Karpas-422 (cell line): ENCODE results near the gene URM1. TPM values are rescaled to one million over a fixed set of nuclear protein-coding genes. Genes with fewer than 3 reads are reported as not detected.

Experiments
- DNase-seq: peaks from one replicate; pipeline ENCODE4 v3.0.0-alpha.2; 2015
- H2AFZ ChIP-seq: fragments of 200-600 bp; sonication (generic); 2 replicates; pipeline ENCODE4 v1.6.1; 2014; ENCODE audit warnings: antibody characterized with exemption, low read length, mixed read lengths
- H3K27ac ChIP-seq: fragments of 200-600 bp; sonication (generic); 2 replicates; pipeline ENCODE4 v1.5.1; 2014; ENCODE audit warnings: mild to moderate bottlenecking, low read length, moderate library complexity
- H3K27me3 ChIP-seq: fragments of 200-600 bp; sonication (generic); 2 replicates; pipeline ENCODE4 v1.6.1; 2014; ENCODE audit warnings: low read length, mixed read lengths
- H3K36me3 ChIP-seq: fragments of 200-600 bp; sonication (generic); 2 replicates; pipeline ENCODE4 v1.6.1; 2014; ENCODE audit warnings: low read length, mixed read lengths; ENCODE audit not compliant: insufficient read depth
- H3K4me1 ChIP-seq: fragments of 200-600 bp; sonication (generic); 2 replicates; pipeline ENCODE4 v1.6.1; 2014; ENCODE audit warnings: mild to moderate bottlenecking, low read length, mixed read lengths
- H3K4me2 ChIP-seq: fragments of 200-600 bp; sonication (generic); 2 replicates; pipeline ENCODE4 v1.6.1; 2014; ENCODE audit warnings: low read length, low read depth, mild to moderate bottlenecking; ENCODE audit not compliant: poor library complexity, severe bottlenecking
- H3K4me3 ChIP-seq: fragments of 200-600 bp; sonication (generic); 2 replicates; pipeline ENCODE4 v1.5.1; 2014; ENCODE audit warnings: mild to moderate bottlenecking, antibody characterized with exemption, low read length, mixed read lengths
- H3K79me2 ChIP-seq: fragments of 200-600 bp; sonication (generic); 2 replicates; pipeline ENCODE4 v1.6.1; 2014; ENCODE audit warnings: mild to moderate bottlenecking, low read length, mixed read lengths
- H3K9ac ChIP-seq: fragments of 200-600 bp; sonication (generic); 2 replicates; pipeline ENCODE4 v1.6.0; 2014; ENCODE audit warnings: low read length
- H3K9me2 ChIP-seq: fragments of 200-600 bp; sonication (generic), shearing (Covaris generic); replicated peaks from 2 replicates; pipeline ENCODE4 v1.6.0; 2014; ENCODE audit warnings: mild to moderate bottlenecking, low read length, moderate library complexity; ENCODE audit not compliant: insufficient read depth
- H3K9me3 ChIP-seq: fragments of 300-700, 200-600 bp; sonication (generic); 2 replicates; pipeline ENCODE4 v1.6.1; 2014; ENCODE audit warnings: low read length, mixed read lengths
- H4K20me1 ChIP-seq: fragments of 200-600 bp; sonication (generic); 2 replicates; pipeline ENCODE4 v1.6.1; 2014; ENCODE audit warnings: mild to moderate bottlenecking, antibody characterized with exemption, low read length, low read depth; ENCODE audit not compliant: insufficient read depth
- total RNA-seq: library from RNA; depleted of rRNA; stranded (reverse); fragments of >200 nt; shearing (Covaris generic); gene quantifications from 2 replicates; pipeline ENCODE4 v1.2.3, GENCODE V29; 2014; ENCODE audit warnings: low replicate concordance

URM1 gene
- total RNA-seq, 1 experiment from 2014 or later, result 22.7 TPM

DNA sequence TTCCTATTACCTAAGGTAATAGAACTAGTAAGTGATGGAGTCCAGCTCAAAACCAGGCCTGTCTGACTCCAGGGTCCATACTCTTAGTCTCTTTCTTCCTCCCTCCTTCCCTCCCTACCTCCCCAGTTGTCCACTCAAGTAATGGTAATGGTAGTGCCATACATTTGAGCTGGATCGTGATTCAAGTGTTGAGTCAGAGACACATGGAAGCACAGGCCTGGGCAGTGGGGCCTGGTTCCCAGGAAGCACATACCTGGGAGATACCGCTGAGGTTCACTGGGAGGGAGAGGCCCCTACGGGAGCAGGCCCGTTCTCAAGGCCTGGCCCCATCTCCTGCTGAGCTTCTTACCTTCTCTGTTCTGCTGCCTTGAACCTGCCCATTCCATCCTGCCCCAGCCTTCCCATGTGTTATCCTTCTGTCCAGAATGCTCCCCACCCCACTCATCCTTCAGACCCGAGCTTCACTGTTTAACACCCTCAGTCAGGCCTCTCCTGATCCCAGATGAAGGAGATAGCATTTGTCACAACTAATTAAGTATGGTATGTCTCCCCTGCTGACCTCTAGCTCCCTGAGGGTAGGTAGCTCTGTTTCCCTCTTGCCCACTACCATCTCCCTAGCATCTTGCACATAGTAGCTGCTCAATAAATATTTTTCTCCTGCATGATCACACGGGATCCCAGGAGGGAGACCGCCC is 13.8 kb downstream of the URM1 start:
- Histone ChIP-seq H3K4me3 (no peak overlapping the region), H3K27me3 (no peaks in the 10 kb centered on the region), H3K4me2 (no peak overlapping the region), H3K4me1 (peaks cover 5% of the 10 kb centered on the region), H3K36me3 (no peaks in the 10 kb centered on the region; the same call in 1 of the 2 replicates), H2AFZ (no peak overlapping the region), H4K20me1 (peaks cover 8% of the 10 kb centered on the region; the same call in 1 of the 2 replicates), H3K79me2 (0 out of 2 replicates have a peak, but pooled peaks cover 3% of the 10 kb centered on the region), H3K27ac (no peak overlapping the region), H3K9me3 (no peaks in the 10 kb centered on the region), H3K9me2 (no peaks in the 10 kb centered on the region), H3K9ac (no peak overlapping the region)
- no peak for DNase-seq

- Histone ChIP-seq H3K4me2 (no peak overlapping the region), H4K20me1 (peaks cover 8% of the 10 kb centered on the region; the same call in 1 of the 2 replicates)
- no peak for DNase-seq
Observed at GRCh38 chr9:128385496-128386460, 14.6 kb downstream of the URM1 start.

DNA sequence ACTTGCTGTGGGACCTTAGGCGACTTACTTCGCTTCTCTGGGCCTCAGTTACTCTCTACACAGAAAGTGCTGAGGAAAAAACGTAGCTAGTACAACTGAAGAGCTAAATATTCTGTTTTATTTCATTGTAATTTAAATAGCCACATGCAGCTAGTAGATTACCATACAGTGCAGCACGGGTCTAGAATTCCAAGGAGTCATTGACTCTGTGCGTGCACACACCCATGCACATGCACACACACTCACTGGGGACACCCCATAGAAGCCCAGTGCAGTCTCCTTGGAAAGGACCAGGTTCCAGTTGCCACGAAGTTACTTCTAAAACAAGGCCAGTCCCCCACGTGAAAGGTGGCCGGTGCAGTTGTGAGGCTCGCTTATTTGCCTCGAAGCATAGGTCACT is 17.0 kb downstream of the URM1 start:
- Histone ChIP-seq H3K4me3 (no peak overlapping the region), H3K4me1 (peaks cover 5% of the 10 kb centered on the region), H2AFZ (no peak overlapping the region), H3K4me2 (no peak overlapping the region), H3K9me2 (no peaks in the 10 kb centered on the region), H4K20me1 (peaks cover 8% of the 10 kb centered on the region; the same call in 1 of the 2 replicates), H3K27me3 (no peaks in the 10 kb centered on the region), H3K36me3 (no peaks in the 10 kb centered on the region), H3K79me2 (0 out of 2 replicates have a peak, but pooled peaks cover 3% of the 10 kb centered on the region), H3K9ac (no peak overlapping the region), H3K27ac (no peak overlapping the region), H3K9me3 (no peaks in the 10 kb centered on the region)
- DNase-seq, result no peak

More at GRCh38 chr9:128385496-128386460, 14.6 kb downstream of the URM1 start:
- Histone ChIP-seq H3K36me3 (no peaks in the 10 kb centered on the region; the same call in 1 of the 2 replicates), H3K9me3 (no peaks in the 10 kb centered on the region), H3K4me3 (no peak overlapping the region), H3K79me2 (0 out of 2 replicates have a peak, but pooled peaks cover 3% of the 10 kb centered on the region), H3K27ac (no peak overlapping the region), H3K9ac (no peak overlapping the region), H2AFZ (no peak overlapping the region), H3K9me2 (no peaks in the 10 kb centered on the region), H3K27me3 (no peaks in the 10 kb centered on the region), H3K4me1 (peaks cover 5% of the 10 kb centered on the region)

DNA sequence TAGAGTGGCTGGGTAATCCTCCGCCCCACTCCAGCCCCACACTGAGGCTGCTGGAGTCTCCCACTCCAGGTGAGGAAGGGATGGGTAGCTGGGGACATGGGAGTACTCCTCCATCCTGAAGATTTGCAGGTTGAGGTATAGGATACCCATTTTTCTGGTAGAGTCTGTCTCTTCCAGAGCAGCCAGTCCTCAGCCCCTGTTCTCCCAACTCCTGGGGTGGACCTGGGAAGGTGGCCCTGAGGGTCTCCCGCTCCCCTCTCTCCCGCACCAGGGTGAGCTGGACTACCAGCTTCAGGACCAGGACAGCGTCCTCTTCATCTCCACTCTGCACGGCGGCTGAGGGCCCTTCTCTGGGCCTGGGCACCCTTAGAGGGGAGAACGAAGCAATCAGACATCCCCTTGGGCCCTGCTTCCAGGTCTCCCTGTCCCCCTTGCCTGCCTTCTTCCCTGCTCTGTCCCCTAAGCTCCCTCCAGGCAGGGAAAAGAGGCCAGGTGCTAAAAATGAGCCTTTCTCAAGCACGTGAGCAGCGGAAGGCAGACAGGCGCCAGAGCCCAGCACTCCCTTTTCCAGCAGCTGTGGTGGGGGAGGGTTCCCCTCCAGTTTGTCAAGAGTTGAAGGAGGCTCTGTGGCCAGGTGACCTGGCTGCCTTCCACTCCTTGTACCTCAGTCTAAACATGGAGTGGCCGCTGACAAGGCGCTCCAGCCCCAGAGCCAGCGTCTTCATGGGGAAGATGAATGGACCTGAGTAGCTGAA is 18.4 kb downstream of the URM1 start:
- Histone ChIP-seq H3K36me3 (no peaks in the 10 kb centered on the region), H4K20me1 (no peaks in the 10 kb centered on the region), H3K79me2 (no peaks in the 10 kb centered on the region), H3K4me3 (no peak overlapping the region), H2AFZ (no peak overlapping the region), H3K4me1 (peaks cover 5% of the 10 kb centered on the region), H3K9me2 (no peaks in the 10 kb centered on the region), H3K9me3 (no peaks in the 10 kb centered on the region), H3K9ac (no peak overlapping the region), H3K27ac (no peak overlapping the region), H3K27me3 (no peaks in the 10 kb centered on the region), H3K4me2 (no peak overlapping the region)
- DNase-seq, result no peak

DNA sequence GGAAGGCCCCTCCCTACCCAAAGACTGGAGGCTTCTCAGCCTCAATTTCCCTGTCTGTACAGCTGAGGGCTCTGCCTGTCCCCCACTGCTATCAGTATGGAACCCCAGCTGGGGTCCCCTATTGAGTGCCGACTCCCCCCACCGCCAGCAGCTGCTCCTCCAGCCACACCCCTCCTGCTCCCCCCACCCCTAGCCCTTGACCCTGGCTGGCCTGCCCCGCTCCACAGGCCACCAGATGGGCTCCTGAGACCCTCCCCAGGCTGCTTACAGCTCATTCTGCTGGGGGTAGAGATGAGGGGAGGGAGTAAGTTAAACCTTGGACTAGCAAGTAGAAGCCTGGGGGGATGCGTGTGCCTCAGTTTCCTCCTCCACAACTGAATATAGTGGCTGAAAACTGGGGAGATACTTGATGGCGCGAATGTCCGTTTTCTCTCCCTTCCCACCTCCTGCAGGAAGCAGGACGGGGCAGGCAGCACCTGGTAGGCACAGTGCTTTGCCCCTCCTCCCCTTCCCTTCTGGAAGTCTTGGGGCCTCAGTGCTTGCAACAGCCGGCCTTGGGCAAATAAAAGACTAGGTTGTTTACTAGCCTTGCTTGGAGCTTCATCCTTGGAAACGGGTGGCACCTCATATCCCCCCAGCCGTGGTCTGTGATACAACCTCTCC is 19.1 kb downstream of the URM1 start:
- Histone ChIP-seq H3K9ac (no peak overlapping the region), H3K79me2 (no peaks in the 10 kb centered on the region), H3K27me3 (no peaks in the 10 kb centered on the region), H3K4me1 (peaks cover 2% of the 10 kb centered on the region), H3K4me2 (no peak overlapping the region), H3K9me3 (no peaks in the 10 kb centered on the region), H4K20me1 (no peaks in the 10 kb centered on the region), H3K9me2 (no peaks in the 10 kb centered on the region), H3K27ac (no peak overlapping the region), H3K4me3 (no peak overlapping the region), H3K36me3 (no peaks in the 10 kb centered on the region), H2AFZ (no peak overlapping the region)
- DNase-seq, result no peak

- H3K36me3 ChIP-seq, result no peaks in the 10 kb centered on the region
- H3K4me1 ChIP-seq, result no peaks in the 10 kb centered on the region
- no peak overlapping the region for H3K9ac ChIP-seq
Observed at GRCh38 chr9:128390813-128391711, 19.9 kb downstream of the URM1 start.

GRCh38 chr9:128391956-128392301 is 20.8 kb downstream of the URM1 start:
- Histone ChIP-seq H3K27me3 (no peaks in the 10 kb centered on the region), H3K9me3 (no peaks in the 10 kb centered on the region), H3K36me3 (no peaks in the 10 kb centered on the region), H3K9me2 (no peaks in the 10 kb centered on the region), H3K9ac (no peak overlapping the region), H4K20me1 (no peaks in the 10 kb centered on the region), H3K27ac (no peak overlapping the region), H2AFZ (no peak overlapping the region), H3K79me2 (no peaks in the 10 kb centered on the region), H3K4me3 (no peak overlapping the region), H3K4me1 (no peaks in the 10 kb centered on the region), H3K4me2 (no peak overlapping the region)
- no peak for DNase-seq

More at GRCh38 chr9:128390813-128391711, 19.9 kb downstream of the URM1 start:
- no peak for DNase-seq
- no peaks in the 10 kb centered on the region for H3K79me2 ChIP-seq
- H2AFZ ChIP-seq, result no peak overlapping the region
- H3K27ac ChIP-seq, result no peak overlapping the region
- H3K9me2 ChIP-seq, result no peaks in the 10 kb centered on the region
- H3K4me3 ChIP-seq, result no peak overlapping the region
- H3K4me2 ChIP-seq, result no peak overlapping the region
- H3K27me3 ChIP-seq, result no peaks in the 10 kb centered on the region
- no peaks in the 10 kb centered on the region for H3K9me3 ChIP-seq
- no peaks in the 10 kb centered on the region for H4K20me1 ChIP-seq
